Measurements from ENCODE around the gene GCK. TPM values are rescaled to one million over a fixed set of nuclear protein-coding genes. Genes with fewer than 3 reads are reported as not detected.

The GCK gene
- total and polyA plus RNA-seq, 2 of the 13 experiments (the other 11 are each of a cell fraction or from before 2014, with no cell fraction given) = not detected

GRCh38 chr7:44235066-44235465 lies 45.8 kb upstream of the GCK start:
- no peaks in the 10 kb centered on the region for H3K36me3 ChIP-seq (replicated peaks in 1 of 2; ENCODE audit: control insufficient read depth in 1 of 2, insufficient read depth in 2 of 2, low read length in 2 of 2)
- no peak overlapping the region for H3K4me2 ChIP-seq (ENCODE audit: low read depth, low read length)
- ChIA-PET CTCF (ENCODE audit: low intra/inter-chr PET ratio, low total read pairs) (no interaction called here), POLR2A (no interaction called here)
- no peak overlapping the region for H3K9ac ChIP-seq (ENCODE audit: insufficient read depth, low read depth, low read length)
- no peak overlapping the region for H3K27ac ChIP-seq (ENCODE audit: extremely low read length, insufficient read depth, low read length)
- H3K4me3 ChIP-seq (replicated peaks in 1 of 3; ENCODE audit: insufficient read depth in 1 of 3, low read depth in 2 of 3, low read length in 3 of 3) = no peak overlapping the region
- FAIRE-seq (no peak), ATAC-seq (no peak), DNase-seq (ENCODE audit: low spot score) (no peak)
- H2AFZ ChIP-seq (ENCODE audit: low read length) = no peak overlapping the region
- intact Hi-C loops (cut with micrococcal nuclease; ENCODE audit: unreplicated experiment) = no loop called here
- in situ Hi-C loops (cut with HindIII; ENCODE audit: extremely low pct_ligation_motif_present, low pct_unique_long_range_greater_than_20kb) = no loop called here
- peaks cover 21 to 90% of the 10 kb centered on the region in 2 experiments for H3K27me3 ChIP-seq (ENCODE audit: control insufficient read depth in 1 of 2, insufficient read depth in 2 of 2, low read length in 2 of 2)
- no peak for TF ChIP-seq BCLAF1 (IDR thresholded peaks at IDR 0.05)
- no peak for TF ChIP-seq ZBTB1 (CRISPR knock-in tag; IDR thresholded peaks at IDR 0.05; ENCODE audit: borderline replicate concordance)
- TF ChIP-seq ZNF12 (CRISPR knock-in tag; IDR thresholded peaks at IDR 0.05) = no peak
- TF ChIP-seq, protein P1, sequence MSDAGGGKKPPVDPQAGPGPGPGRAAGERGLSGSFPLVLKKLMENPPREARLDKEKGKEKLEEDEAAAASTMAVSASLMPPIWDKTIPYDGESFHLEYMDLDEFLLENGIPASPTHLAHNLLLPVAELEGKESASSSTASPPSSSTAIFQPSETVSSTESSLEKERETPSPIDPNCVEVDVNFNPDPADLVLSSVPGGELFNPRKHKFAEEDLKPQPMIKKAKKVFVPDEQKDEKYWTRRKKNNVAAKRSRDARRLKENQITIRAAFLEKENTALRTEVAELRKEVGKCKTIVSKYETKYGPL (CRISPR knock-in tag; IDR thresholded peaks at IDR 0.05) = no peak
- TF ChIP-seq ZNF264 (CRISPR knock-in tag; IDR thresholded peaks at IDR 0.05) = no peak
- TF ChIP-seq ZNF776 (CRISPR knock-in tag; IDR thresholded peaks at IDR 0.05) = no peak
- TF ChIP-seq SNRNP70 (IDR thresholded peaks at IDR 0.05; ENCODE audit: low read depth, low read length) = no peak
- no peak for TF ChIP-seq NCOA5 (CRISPR knock-in tag; IDR thresholded peaks at IDR 0.05)
- TF ChIP-seq ZNF430 (CRISPR knock-in tag; IDR thresholded peaks at IDR 0.05) = no peak
- TF ChIP-seq ZSCAN25 (CRISPR knock-in tag; IDR thresholded peaks at IDR 0.05) = no peak
- no peak for TF ChIP-seq ZNF678 (CRISPR knock-in tag; IDR thresholded peaks at IDR 0.05)
- TF ChIP-seq JUN (CRISPR knock-in tag; IDR thresholded peaks at IDR 0.05) = no peak
- no peak for TF ChIP-seq ZNF354B (CRISPR knock-in tag; IDR thresholded peaks at IDR 0.05)
- TF ChIP-seq RFX3 (CRISPR knock-in tag; IDR thresholded peaks at IDR 0.05) = no peak
- no peaks in the 10 kb centered on the region for H3K79me2 ChIP-seq (ENCODE audit: insufficient read depth, low read length)
- peaks cover 3% of the 10 kb centered on the region; the same call in 1 of the 2 replicates for H3K4me1 ChIP-seq (ENCODE audit: insufficient read depth, low read length)
- H3K9me3 ChIP-seq (ENCODE audit: low read length) = no peaks in the 10 kb centered on the region
- 9% methylated on average over 2 of the region's 8 CpGs for WGBS (ENCODE audit: low lambda C conversion rate)
- no peaks in the 10 kb centered on the region for H4K20me1 ChIP-seq (ENCODE audit: insufficient read depth, low read length)
- BruUV-seq (replicated peaks) = no TSS peak

All from HepG2 (cell line).